SIG-M5 treated with dmso at 0.1 percent for 504 hours (cell line): ENCODE measurements around the gene PRKCB.
"Not testable (repeated sequence)": the region's sequence is repeated elsewhere in the genome, so short reads cannot be mapped to it uniquely, and the experiment has no call there.

ENCODE experiments used
- DNase-seq: peaks from one replicate; lab custom pipeline; 2025; ENCODE audit not compliant: unreplicated experiment; lab: John Stamatoyannopoulos, UW

The PRKCB gene

DNA sequence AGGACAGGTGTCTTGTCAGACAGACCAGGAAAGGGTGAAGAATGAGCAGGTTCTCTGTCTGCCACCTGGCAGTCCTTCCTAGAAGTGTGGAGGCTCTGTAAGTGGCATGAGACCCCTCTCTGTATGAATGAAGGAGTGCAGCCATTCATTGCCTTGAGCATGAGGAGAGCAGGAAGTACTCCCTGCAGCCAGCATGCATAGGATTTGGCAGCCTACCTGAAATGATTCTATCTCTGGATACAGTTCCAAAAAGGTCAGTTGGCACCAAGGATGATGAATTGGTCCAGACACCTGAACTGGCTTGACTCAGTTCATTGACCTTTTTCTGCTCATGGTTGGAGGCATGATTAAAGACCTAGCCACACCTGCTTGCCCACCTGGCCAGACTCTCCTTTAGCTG lies 163.0 kb downstream of the PRKCB start:
- DNase-seq: no peak

DNA sequence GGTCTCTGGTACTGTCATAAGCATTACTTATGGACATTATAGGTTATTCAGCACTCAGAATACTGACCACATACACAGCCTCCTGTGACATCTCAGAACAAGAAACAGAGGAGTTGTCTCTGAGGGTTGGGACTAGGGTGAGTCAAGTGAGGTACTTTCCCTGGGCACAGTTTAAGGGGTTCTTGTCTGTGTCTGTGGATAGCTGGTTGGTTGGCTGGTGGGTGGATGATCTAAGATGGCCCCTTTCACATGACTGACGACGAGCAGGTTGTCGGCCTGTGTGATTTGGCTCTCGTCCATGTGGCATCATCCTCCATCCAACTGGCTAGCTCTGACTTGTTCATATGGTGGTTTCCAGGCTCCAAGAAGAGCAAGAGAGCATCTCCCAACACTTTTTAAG lies 163.9 kb downstream of the PRKCB start:
- no peak for DNase-seq

- DNase-seq: no peak
Observed at GRCh38 chr16:24001710-24002109, 165.9 kb downstream of the PRKCB start.

GRCh38 chr16:24002619-24003018 lies 166.8 kb downstream of the PRKCB start:
- DNase-seq: no peak

DNA sequence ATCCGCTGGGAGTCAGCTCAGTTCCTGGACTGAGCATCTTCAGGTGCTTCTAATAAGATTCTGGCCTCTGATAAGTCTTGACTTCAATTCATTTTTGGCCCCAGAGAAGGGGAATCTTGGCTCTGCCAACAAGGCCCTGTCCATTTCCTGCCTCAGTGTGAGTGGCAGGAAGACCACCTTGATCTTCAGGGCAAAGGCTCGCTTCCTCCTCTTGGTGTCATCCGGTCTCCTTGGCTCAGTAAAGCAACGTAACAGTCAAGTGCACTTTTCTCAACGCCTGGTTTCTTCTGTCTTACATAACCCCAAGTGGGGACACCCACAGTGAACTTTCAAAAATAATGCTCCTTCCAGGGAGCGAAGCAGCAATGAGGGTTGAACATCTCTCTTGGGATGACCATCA lies 169.8 kb downstream of the PRKCB start:
- no peak for DNase-seq

DNA sequence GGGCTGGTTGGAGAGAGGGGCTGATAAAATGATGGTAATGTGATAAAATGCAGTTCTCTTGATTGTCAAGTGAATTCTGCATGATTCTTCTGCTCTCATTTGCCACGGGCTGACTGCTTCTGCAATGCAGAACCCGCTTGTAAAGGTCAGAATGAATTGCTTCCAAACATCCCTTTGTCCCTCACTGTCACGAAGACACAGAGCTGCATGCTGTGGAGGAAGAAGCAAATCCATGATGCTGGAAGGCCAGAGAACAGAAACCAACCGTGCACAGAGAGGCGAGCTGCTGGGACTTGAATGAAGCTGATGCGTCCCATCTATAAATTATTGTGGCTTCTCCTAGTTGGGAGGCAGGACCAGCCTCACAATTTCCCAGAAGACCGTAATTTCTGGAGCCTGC lies 171.6 kb downstream of the PRKCB start:
- no peak for DNase-seq

DNA sequence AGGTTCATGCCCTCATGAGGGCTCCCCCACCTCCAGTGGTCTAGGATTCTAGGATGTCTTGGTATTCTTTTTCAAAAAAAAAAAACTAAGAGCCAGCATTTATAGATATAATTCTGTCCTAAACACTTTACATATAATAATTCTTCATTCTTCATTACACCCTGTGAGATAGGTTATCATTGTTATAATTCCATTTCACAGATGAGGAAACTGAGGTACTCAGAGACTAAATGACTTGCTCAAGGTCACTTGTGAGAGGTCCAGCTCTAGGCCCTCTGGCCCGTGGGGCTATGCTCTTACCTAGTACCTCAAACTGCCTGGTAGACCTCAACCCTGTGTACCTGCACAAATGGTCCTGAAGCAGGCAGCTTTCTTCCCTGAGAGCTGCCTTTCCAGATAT lies 172.2 kb downstream of the PRKCB start:
- DNase-seq: no peak

- DNase-seq: no peak
Observed at GRCh38 chr16:24009098-24009497, 173.3 kb downstream of the PRKCB start.

- DNase-seq: no peak
Observed at GRCh38 chr16:24009955-24010354, 174.2 kb downstream of the PRKCB start.

GRCh38 chr16:24010440-24011089 lies 174.8 kb downstream of the PRKCB start:
- DNase-seq: peak; percentile 84

DNA sequence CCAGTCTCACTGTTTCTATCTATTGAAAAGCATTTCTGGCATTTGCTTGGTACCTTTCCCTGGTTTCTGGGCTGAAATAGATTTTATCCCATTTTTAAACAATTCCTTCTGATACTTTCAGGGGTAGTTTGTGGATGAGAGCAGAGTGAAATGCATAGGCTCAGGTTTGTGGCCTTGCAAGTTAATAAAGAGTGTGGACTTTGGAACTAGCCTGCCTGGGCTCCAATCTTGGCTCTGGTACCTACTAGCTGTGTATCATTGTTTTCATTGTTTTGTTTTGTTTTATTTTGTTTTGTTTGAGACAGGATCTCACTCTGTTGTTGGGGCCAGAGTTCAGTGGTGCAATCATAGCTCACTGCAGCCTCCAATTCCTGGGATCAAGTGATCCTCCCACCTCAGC lies 175.5 kb downstream of the PRKCB start:
- DNase-seq: no peak

DNA sequence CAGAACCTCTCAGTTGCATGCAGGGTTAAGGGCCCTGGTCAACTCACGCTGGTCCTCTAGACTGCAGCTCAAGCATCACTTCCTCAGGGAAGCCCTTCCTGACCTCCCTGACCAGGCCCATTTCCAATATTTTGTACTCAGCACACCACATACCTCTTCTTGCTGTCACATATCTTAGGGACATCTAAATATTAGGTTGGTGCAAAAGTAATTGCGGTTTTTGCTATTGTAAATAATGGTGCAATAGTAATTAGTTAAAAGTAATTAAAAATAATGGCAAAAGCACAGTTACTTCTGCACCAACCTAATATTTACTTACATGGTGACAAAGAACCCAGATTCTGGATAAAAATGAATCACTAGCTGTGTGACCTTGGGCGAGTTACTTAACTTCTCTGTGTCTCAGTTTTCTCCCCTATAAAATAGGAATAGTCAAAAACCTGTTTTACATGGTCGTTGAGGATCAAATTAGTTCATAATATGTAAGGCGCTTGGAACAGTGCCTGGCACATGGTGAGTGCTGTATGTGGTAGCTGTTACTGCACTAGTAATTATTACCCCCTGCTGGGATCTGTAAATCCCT lies 177.4 kb downstream of the PRKCB start:
- no peak for DNase-seq

- DNase-seq: peak; percentile 94
Observed at GRCh38 chr16:24013864-24014645, 178.3 kb downstream of the PRKCB start.

DNA sequence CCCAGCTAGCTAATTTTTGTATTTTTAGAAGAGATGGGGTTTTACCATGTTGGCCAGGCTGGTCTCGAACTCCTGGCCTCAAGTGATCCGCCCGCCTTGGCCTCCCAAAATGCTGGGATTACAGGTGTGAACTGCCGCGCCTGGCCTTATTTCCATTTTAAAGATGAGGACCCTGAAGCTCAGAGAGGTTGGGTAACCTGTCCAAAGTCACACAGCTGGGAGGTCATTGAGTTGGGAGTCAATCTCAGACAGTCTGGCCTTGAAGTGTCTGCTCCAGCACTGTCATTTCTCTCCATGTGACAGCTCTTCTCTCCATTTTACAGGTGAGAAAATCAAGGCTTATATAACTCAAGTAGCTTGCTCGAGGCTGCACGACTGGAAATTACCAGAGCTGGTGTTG lies 179.2 kb downstream of the PRKCB start:
- not testable (repeated sequence) for DNase-seq

DNA sequence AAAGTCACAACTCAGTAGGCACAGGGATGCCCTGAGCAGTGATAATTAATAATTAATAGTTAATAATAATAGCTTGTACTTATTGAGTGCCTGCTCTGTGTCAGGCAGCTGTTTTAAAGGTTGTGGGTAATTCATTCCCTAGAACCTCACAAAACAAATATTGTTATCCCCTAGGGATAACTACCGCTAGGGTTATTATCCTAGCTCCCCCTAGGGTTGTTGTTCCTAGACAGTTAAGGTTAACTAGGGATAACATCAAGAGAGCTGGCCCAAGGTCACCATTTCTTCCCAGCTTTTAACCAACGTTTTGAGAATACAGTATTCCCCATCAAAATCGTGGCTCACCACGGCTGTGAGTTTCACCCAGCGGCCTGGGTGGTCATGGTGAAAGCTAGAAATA lies 180.1 kb downstream of the PRKCB start:
- no peak for DNase-seq

- no peak for DNase-seq
Observed at GRCh38 chr16:24018485-24018884, 182.7 kb downstream of the PRKCB start.

- DNase-seq: no peak
Observed at GRCh38 chr16:24022797-24023196, 187.0 kb downstream of the PRKCB start.

- no peak for DNase-seq
Observed at GRCh38 chr16:24023621-24024020, 187.8 kb downstream of the PRKCB start.

DNA sequence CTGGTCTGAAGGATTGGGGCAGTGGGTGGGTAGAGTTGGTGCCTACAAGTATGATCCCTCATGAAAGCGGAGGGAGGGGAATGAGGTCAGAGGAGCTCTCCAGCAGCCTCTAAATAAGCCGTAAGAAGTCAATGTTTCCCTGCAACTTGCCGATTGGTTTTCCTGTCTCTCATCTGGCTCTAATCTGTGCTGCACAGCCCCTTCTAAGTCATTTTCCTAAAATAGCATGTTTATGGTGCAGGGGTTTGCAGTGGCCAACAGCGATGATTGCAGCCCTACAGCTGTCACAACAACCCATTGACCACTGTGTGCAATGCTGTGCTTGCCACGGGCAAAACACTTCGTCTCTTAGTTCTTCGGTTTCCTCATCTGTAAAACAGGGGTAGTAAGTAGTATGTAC lies 189.2 kb downstream of the PRKCB start:
- DNase-seq: no peak

DNA sequence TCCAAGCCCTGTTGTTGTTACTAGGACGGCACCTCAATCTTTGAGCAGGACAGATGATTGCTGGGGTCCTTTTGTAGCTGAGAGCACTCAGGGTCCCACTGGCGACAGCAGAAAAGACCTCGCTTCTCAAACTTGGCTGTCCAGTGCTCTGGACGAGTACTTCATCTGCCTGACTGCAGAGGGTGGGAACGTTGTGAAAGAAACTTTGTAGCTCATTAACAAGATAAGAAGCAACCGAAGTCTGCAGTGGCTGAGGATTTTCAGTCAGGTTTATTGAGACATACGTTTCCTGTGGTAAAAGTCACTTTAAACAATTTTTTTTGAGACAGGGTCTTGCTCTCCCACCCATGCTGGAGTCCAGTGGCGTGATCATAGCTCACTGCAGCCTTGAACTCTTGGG lies 191.7 kb downstream of the PRKCB start:
- no peak for DNase-seq

- not testable (repeated sequence) for DNase-seq
Observed at GRCh38 chr16:24029841-24030240, 194.1 kb downstream of the PRKCB start.

GRCh38 chr16:24035127-24035842 lies 199.5 kb downstream of the PRKCB start:
- no peak for DNase-seq
